ENCODE data around the gene EDEM2.
"Not testable (repeated sequence)": the region's sequence is repeated elsewhere in the genome, so short reads cannot be mapped to it uniquely, and the experiment has no call there.

The EDEM2 gene

DNA sequence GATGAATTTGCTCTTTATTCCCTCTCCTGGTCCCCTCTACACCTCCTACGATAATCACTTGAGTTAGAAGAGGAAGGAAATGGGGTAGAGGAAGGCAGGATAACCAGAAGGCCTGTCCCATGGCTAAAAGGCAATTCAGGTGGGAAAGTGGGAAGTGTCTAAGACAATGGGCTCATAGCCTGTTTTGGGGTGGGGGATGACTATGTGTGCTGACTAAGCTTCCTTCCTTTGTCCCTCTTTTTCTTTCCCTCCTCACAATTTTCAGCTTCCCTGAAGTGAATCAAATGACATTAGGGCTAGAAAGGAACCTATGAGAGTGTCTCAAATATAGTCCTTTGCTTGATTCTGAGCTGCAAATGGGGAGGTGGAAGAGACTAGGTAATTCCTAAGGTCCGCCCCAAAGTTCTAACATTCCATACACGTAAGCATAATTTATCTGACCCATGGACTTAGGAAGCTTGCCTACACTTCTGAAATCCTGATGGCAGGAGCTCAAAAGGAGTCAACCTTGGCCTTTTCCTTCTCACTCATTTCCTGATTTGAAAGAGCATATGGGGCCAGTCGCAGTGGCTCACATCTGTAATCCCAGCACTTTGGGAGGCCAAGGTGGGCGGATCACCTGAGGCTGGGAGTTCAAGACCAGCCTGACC lies 24.3 kb downstream of the EDEM2 start:
- no peak for FAIRE-seq

DNA sequence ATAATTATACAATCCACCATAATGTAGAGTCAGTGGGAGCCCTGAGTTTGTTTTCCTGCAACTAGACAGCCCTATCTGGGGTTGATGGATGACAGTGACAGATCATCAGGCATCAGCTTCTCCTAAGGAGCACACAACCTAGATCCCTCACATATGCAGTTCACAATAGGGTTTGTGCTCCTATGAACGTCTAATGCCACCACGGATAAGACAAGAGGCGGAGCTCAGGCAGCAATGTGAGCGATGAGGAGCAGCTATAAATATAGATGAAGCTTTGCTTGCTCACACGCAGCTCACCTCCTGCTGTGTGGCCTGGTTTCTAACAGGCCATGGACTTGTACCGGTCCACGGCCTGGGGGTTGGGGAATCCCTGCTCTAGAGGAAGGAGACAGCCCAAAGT lies 25.9 kb downstream of the EDEM2 start:
- no peak for FAIRE-seq

DNA sequence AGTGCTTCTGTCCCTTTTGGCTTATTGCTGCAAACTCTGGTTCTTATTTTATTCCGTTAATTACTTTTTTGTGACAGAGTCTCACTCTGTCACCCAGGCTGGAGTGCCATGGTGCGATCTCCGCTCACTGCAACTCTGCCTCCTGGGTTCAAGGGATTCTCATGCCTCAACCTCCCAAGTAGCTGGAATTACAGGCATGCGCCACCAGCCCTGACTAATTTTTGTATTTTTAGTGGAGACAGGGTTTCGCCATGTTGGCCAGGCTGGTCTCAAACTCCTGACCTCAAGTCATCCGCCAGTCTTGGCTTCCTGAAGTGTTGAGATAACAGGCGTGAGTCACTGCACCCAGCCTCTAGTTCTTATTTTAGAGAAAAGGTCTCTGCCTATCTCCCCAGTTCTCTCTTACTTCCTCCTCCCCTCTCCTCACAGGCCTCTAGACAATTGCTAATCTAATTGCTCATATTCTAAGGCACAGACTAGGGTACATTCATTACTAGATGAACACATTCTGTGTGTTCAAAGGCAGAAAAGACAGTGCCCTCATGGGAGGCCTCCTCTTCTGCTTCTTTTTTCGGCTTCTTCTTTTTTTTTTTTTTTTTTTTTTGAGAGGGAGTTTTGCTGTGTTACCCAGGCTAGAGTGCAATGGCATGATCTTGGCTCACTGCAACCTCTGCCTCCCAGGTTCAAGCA lies 27.0 kb downstream of the EDEM2 start:
- no peak for FAIRE-seq

DNA sequence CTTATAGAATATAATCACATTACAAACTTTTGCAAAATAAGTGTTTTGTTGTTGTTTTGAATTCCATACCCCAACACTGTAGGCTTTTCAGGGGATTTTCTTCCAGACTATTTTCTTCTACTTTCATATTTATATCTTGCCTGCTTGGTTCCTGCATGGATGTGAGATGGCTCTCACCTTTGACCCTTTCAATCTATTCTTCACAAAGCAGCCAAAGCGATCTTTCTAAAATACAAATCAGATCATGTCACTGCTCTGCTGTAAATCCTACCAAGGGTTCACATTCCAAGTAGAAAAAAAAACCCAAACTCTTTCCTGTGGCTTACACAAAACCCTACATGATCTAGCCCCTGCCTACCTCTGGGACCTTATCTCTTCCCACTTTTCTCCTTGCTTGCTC lies 29.5 kb downstream of the EDEM2 start:
- no peak for FAIRE-seq

DNA sequence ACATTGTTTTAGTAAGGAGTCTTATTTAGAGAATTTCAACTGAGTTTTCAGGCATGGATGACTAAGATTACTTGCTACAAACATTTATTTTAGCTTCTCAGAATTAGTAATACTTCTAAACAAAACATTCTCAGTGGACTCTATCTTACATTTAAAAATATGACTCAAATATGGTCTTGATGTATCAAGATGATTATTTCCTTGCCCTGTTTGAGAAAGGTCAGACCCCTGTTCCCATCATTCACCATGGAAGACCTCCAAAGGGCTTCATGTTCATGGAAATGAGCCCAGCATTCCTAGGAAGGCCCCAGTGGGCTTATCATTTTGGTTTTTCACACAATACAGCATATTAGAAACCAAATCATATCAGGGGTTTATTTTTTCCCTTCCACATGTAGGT lies 29.9 kb downstream of the EDEM2 start:
- FAIRE-seq, result no peak

DNA sequence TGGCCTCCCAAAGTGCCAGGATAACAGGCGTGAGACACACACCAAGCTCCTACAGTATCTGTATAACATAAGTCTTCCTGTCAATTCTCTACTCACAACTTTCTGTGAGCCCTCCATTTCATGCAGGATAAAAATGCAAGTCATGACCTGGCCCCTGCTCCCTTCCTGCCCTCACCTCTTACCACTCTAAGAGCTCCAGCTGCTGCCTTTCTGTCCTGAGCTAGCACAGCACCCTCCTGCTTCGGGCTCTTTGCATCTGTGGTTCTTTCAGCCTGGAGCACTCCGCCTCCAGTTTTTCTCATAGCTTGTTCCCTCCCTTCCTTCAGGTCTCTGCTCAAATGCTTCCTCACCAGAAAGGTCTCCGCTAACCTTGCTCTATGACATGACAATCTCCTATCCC lies 30.9 kb downstream of the EDEM2 start:
- FAIRE-seq, result no peak

DNA sequence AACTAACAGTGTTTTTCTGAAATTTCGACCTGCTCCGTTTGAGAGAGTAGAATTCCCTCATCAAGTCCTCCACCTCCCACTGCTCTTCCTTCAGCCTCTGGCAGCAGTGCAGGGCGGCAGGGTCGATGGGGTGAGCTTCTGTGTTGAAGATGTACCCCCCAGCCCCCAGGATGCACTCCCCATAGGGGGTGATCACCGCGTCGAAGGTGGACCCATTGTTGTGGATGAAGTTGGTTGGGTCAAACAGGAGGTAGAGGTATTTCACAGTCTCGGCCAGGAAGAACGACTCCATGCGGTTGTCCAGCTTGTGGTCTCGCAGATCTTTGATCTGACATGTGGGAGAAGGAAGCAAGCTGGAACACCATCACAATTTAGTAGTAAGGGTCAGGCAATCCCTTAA lies 31.5 kb downstream of the EDEM2 start:
- no peak for FAIRE-seq

DNA sequence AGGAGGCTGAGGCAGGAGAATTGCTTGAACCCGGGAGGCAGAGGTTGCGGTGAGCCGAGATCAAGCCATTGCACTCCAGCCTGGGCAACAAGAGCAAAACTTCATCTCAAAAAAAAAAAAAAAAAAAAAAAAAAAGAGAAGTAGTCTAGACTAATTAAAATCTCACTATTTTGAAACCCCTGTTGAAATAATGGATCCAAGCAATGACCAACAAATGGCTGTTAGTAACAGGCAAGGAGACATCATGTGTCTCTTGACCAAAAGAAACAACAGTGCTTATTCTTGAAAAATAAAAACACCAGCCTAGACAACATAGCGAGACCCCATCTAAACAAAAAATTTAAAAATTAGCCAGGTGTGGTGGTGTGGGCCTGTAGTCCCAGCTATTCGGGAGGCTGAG lies 34.9 kb downstream of the EDEM2 start:
- not testable (repeated sequence) for FAIRE-seq

DNA sequence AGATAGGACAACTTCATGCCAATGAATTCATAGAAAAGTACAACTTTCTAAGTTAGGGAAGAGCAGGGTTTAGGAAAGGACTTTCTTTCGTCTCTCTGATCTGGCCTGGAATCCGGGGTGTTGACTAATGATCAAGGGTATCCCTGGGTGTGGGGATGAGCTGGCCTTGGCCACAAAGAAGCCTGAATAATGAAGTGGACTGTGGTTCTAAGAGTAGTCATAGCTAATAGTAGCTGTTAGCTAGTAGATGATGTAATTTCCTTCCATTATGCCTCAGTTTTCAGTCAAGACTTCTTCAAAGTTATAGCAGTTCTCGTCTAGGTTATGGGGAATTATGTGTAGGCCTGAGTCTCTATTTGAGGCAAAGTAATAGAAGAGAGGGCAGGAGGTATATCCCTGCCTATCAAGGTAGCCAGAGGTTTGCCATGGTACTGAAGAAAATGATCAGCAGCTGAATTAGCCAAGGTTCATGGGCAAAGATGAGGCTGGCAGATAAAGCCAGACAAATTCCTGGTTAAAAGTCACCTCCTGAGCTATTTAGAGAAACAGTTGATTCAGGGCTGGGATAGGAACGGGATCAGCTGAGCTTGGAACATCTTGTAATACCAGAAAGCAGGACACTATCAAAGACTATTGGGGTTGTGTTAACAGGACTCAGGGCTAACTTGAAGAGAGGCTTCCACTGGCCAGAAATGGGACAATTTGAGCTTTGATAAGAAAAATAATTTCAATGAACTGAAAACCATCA lies 35.8 kb downstream of the EDEM2 start:
- no peak for FAIRE-seq

DNA sequence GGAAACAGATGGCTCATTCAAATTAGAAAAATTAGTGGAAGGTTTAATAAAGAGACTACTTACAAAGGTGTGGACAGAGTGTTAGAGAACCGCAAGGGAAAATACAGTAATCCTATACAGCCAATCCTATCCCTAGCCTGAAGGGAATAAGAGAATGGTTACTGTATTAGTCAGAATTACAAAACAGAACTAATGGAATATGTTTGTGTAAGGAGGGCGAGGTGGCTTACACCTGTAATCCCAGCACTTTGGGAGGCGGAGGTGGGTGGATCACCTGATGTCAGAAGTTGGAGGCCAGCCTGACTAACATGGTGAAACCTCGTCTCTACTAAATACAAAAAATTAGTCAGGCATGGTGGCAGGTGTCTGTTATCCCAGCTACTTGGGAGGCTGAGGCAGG lies 38.2 kb downstream of the EDEM2 start:
- no peak for FAIRE-seq

DNA sequence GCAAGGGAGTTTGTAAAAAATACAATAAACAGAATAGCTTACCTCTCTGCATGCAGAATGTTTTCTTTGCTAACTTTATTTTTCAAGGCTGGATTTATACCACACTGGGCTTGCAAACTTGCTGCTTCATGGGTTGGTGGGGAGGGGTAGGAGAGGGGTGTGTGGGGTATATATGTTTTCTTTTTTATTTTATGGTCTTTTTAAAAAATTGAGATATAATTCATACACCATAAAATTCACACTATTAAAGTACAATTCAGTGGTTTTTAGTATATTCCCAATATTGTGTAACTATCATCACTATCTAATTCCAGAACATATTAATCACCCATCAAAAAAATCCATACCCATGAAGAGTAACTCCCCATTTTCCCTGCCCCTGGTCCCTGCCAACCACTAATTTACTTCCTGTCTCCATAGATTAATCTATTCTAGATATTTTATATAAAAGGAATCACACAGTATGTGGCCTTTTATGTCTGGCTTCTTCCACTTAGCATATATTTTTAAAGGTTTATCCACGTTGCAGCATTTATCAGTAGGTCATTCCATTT lies 40.2 kb downstream of the EDEM2 start:
- FAIRE-seq, result no peak

DNA sequence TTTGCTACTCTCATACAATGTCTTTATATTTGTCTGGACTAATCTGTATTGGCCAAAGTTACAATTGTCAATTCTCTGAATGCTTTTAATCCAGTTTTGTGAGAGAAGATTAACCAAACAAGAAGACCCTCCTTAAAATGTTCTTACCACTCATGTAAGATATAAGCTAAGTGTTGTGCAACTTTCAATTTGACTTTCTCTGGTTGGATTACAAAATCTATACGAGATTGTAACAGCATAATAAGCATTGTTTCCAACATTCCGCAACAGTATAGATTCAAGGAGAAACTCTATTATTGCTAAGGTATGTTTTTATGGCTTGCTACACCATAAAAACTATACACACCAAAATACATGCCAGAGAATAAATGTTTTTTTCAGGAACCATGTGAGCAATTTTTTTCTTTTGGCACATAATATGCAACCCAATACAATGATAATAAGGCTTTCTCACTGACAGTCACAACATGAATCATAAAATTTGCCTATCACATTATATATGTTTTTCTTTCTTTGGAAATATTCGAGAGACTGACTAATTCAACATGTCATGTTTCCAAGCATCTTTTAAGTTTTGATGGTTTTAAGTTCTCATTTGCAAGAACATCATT lies 42.3 kb downstream of the EDEM2 start:
- no peak for FAIRE-seq

DNA sequence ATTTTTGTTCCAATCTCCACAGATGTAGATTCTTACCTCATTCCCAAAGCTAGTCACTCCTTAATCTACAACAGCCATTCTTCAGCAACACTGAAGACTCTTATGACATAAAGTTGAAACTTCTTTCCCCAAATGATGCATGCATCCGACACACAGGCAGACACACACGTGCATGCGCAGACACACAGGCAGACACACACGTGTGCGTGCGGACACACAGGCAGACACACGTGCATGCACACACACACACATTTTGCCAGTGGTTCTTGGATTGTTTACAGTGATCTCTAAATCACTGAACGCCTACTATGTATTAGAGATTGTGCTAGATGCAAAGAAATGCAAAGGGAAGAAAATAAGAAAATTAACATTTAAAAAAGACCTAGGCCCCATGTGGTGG lies 45.5 kb downstream of the EDEM2 start:
- FAIRE-seq, result no peak

DNA sequence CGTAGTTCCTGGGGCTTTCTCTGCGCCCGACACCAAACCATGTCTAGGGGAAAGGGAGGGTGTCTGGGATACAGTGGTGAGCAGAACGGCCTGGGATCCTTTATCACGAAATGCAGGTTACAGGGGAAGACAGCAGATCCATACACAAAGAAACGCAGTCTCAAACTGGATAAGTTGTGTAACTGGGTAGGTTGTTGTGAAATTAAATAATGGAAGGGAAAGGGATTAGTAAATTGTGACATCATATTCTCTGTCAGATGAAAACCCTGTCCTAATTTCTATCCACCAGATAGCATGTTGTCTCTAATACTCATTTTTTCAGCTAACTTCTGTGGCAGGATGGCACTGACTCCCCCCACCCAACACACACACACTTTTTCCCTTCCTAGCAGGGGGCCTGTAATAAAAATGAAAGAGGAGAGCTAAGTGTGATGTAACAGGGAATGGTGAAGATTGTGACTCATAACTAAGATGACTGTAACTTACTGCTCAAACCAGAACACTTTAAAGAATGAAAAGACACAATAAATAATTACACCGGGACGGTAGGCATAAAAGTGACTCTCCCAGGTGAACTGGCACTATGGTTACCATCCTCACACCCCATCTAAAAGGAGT lies 53.8 kb downstream of the EDEM2 start:
- no peak for FAIRE-seq

DNA sequence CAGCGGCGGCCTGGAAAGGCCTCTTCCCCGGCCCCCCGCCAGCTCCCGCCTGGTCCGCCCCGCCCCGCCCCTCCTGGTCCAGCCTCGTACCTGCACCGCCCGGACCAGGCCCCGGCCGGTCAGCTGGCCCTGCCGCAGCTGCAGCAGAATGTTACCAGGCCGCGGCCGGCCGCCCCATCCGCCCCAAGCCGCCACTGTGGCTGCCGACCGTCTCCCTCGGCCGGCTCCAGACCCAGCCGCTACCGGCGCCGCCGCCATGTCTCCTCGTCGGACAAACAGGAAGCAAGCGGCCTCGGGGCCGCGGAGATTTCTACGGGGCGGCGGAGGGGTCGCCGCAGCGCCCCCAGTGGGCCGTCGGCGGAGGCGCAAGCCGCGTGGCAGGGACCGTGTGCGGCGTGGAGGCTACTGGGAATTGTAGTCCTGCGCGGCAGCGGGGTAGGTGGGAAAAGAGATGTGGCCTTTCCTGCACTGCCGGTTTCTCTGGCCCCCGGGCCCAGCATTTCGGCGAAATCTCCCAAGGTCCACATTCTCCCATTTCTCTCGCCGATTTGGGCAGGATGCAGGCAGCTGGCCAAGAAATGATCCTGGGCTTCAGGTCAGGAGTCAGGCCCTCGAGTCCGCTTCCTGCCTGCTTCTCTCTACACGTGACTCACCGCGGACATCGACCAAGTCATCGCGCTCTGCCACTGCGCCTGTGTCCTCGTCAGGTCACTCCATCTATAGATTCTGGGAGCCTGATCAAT lies 54.4 kb downstream of the EDEM2 start, which contains the start of gene TRPC4AP:
Gene TRPC4AP (minus strand): TSS at position 284 of the 743 bp plus-strand sequence. CDS start 26 bp downstream, at position 258.
- FAIRE-seq, result peak; percentile 17

DNA sequence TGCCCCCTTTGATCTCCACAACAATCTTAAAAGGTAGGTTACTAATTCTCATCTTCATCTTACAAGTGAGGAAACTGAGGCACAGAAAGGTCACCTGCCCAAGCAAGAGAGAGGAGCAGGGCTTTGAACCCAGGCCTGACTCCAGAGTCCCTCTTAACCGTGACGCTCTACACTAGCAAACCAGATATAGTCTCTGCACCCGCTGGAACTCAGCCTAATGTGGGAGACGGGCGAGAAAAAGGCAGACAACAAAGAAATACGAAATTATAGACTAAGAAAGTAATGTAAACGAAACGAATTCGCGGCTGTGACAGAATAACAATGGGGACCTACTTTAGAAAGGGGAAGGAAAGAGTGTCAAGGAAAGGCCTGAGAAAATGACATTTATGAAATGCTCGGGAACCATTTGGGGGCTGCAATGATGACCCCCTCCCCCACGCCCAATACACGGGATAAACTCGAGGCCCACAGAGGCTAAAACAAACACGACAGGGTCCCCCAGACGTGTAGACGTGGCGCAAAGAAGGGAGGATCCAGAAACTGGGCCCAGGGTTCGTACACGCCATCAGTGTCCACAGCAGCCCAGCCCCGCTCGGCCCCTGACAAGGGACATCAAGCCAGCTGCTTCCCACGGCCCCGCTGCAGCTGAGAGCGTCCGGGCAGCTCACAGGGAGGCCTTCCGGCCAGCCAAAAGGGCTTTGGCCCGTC lies 55.2 kb downstream of the EDEM2 start:
- no peak for FAIRE-seq

DNA sequence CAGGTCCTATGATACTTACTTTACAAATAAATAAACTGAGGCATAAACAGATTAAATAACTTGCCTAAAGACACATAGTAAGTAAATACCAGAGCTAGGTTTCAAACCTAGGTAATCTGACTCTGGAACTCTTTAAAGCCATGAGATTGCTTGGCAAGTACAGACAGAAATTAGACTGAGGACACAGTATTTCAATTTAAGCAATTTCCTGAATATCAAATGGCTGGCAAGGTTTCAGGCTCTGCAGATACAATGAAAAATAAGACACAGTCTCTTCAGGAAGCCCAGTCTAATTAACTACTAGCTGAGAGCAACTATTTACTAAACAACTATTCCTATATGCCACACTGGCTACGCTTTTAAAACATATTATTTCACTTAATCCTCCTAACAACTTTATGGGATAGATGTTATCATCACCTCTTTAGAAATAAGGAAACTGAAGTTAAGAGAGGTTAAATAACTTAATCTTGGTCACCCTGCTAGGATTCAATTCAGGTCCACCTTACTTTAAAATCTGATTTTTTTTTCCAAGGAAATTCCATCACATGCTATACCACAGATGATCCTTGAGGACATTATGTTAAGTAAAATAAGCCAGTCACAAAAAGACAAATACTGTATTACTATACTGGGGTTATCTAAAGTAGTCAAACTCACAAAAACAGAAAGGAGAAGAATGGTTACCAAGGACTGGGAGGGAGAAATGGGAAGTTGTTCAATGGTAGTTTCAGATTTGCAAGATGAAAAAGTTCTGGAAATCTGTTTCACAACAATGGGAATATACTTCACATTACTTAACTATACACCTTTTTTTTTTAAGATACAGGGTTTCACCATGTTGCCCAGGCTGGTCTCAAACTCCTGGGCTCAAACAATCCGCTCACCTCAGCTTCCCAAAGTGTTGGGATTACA lies 58.6 kb downstream of the EDEM2 start:
- no peak for FAIRE-seq

DNA sequence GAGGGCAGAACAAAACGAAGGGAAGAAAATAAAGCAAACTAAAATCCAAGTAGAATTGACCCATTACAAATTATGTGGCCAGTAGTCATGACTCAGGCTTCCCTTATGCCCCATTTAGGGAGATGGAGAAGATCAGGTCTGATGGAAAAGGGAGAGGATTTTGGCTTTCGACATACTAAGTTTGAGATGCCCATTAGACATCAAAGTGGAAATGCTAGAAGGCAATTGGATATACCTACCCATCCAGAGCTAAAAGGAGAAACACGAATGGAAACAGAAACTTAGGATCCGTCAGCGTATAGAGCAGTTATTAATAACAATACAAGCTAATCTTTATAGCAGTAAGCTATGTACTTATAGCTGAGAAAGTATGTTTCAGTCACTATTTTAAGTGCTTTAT lies 59.3 kb downstream of the EDEM2 start:
- FAIRE-seq, result no peak

DNA sequence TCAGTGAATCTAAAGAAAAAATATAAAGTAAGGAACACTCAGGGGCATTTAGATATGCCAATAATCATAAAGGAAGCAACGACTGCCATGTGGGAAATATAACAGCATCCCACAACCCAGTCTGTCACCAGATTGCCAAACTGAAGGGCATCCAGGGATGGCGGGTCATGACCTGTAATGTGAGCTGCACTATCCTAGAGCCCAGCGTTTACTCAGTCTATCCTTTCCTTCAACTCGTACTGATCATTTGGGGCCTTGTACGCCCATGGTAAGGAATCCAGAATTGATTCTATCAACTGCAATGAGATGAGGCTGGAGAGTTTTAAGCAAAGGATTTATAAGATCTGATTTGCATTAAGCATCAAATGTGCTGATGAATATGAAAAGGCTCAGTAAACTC lies 59.8 kb downstream of the EDEM2 start:
- FAIRE-seq, result no peak

DNA sequence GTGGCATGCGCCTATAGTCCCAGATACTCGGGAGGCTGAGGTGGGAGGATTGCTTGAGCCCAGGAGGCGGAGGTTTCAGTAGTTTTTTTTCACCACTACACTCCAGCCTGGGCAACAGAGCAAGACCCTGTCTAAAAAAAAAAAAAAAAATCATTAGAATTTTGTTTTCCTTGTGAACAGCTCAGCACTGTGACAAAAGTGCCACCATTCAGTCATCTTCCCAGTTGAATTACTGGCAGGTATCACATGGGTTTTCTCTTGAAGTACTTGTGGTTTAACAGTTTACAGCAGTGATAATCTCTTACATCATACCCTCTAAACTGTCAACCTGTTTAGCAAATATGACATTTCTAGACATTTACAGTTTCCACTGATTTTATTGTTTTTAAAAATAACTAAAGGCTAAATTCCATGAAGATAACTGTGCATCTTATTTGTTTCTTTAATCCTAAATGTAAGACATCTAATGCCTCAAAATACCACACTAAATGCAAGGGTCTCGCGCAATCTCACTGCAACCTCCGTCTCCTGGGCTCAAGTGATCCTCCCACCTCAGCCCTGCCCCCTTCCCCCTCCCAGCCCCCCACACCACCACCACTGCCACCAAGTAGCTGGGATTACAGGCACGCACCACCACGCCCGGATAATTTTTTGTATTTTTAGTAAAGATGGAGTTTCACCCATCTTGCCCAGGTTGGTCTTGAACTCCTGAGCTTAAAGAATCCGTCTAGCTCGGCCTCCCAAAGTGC lies 61.5 kb downstream of the EDEM2 start:
- FAIRE-seq, result no peak

All from G401.6 (cell line).